Mesothelial cell of epicardium (in vitro differentiated cells): ENCODE measurements around the gene PCDHGB5. TPM values are rescaled to one million over a fixed set of nuclear protein-coding genes. Genes with fewer than 3 reads are reported as not detected.

ENCODE experiments used
- DNase-seq, 2 experiments: peaks; one replicate each; pipeline ENCODE4 v3.0.0; 2021; ENCODE audit warnings: low spot score in 2 of 2; ENCODE audit not compliant: unreplicated experiment in 2 of 2
- H3K27ac Mint-ChIP-seq: 2 replicates; pipeline ENCODE4 v1.8.0; 2021; ENCODE audit warnings: mixed read lengths
- H3K27me3 Mint-ChIP-seq: 2 replicates; pipeline ENCODE4 v1.8.0; 2021; ENCODE audit warnings: low read depth, mixed read lengths
- H3K36me3 Mint-ChIP-seq: 2 replicates; pipeline ENCODE4 v1.8.0; 2021; ENCODE audit warnings: mixed read lengths
- H3K4me1 Mint-ChIP-seq: 2 replicates; pipeline ENCODE4 v1.8.0; 2021; ENCODE audit warnings: mixed read lengths
- H3K4me3 Mint-ChIP-seq: 2 replicates; pipeline ENCODE4 v1.8.0; 2021; ENCODE audit warnings: mild to moderate bottlenecking, moderate library complexity, mixed read lengths
- H3K9me3 Mint-ChIP-seq: 2 replicates; pipeline ENCODE4 v1.8.0; 2021; ENCODE audit warnings: mixed read lengths
- CTCF ChIP-seq: fragments of 200-600 bp; sonication (generic); IDR thresholded peaks from one replicate; pipeline ENCODE4 v1.5.0; 2021; ENCODE audit warnings: antibody characterized with exemption; ENCODE audit not compliant: unreplicated experiment
- total RNA-seq: library from RNA; stranded (reverse); gene quantifications from 3 replicates; pipeline ENCODE4 v1.2.1, GENCODE V29; 2021

Gene PCDHGB5
- total RNA-seq, 1 donor from 2014 or later: 3.9 TPM

GRCh38 chr5:141419074-141419880 is 21.5 kb downstream of the PCDHGB5 start:
- Mint-ChIP-seq H3K27ac (peak overlapping the region; percentile 17), H3K9me3 (peaks cover 53% of the 10 kb centered on the region), H3K27me3 (no peaks in the 10 kb centered on the region), H3K4me1 (no peaks in the 10 kb centered on the region), H3K36me3 (peaks cover 77% of the 10 kb centered on the region), H3K4me3 (no peak overlapping the region)
- DNase-seq: no peak
- TF ChIP-seq CTCF: no peak

DNA sequence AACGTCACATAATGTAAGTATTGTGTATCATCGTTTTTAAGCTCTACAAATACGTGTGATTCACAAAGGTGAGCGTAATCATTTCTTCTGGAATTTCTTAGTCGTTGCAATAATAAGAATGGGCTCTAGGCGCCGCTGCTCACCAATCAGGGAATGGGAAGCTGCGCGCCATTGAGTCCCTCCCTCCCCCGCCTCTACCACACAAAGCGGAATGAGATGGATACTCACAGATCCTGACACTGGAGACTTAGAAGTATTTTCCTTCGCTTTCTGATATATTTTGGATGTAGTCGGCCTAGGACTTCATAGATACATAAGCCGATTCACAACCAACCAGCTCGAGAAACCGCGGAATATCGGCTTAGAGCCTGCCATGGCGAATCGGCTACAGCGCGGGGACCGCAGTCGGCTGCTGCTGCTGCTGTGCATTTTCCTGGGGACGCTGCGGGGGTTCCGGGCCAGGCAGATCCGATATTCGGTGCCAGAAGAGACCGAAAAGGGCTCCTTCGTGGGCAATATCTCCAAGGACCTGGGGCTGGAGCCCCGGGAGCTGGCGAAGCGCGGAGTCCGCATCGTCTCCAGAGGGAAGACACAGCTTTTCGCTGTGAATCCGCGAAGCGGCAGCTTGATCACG is 23.2 kb downstream of the PCDHGB5 start, which contains the start of gene PCDHGA11:
TSS of gene PCDHGA11 (plus strand) at position 197 of the 634 bp plus-strand sequence. CDS start at position 374, 177 bp downstream.
- no peak for TF ChIP-seq CTCF
- Mint-ChIP-seq H3K27me3 (no peaks in the 10 kb centered on the region), H3K27ac (no peak within 1 kb of the TSS), H3K4me1 (no peaks in the 10 kb centered on the region), H3K36me3 (peaks cover 80% of the 10 kb centered on the region), H3K4me3 (no peak within 1 kb of the TSS), H3K9me3 (peaks cover 58% of the 10 kb centered on the region)
- no peak for DNase-seq

- DNase-seq: no peak
- no peak for TF ChIP-seq CTCF
- H3K9me3 Mint-ChIP-seq: peaks cover 58% of the 10 kb centered on the region
- H3K4me1 Mint-ChIP-seq: no peaks in the 10 kb centered on the region
- H3K27ac Mint-ChIP-seq: no peak overlapping the region
- no peaks in the 10 kb centered on the region for H3K27me3 Mint-ChIP-seq
- no peak overlapping the region for H3K4me3 Mint-ChIP-seq
- H3K36me3 Mint-ChIP-seq: peaks cover 81% of the 10 kb centered on the region
These were observed 23.7 kb downstream of the PCDHGB5 start for GRCh38 chr5:141421489-141421855.

DNA sequence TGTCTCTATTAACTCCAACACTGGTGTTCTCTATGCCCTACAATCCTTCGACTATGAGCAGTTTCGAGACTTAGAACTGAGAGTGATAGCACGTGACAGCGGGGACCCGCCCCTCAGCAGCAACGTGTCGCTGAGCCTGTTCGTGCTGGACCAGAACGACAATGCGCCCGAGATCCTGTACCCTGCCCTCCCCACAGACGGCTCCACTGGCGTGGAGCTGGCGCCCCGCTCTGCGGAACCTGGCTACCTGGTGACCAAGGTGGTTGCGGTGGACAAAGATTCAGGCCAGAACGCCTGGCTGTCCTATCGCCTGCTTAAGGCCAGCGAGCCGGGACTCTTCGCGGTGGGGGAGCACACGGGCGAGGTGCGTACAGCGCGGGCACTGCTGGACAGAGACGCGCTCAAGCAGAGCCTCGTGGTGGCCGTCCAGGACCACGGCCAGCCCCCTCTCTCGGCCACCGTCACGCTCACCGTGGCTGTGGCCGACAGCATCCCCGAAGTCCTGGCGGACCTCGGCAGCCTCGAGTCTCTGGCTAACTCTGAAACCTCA is 25.1 kb downstream of the PCDHGB5 start:
- no peak for DNase-seq
- Mint-ChIP-seq H3K4me1 (no peaks in the 10 kb centered on the region), H3K9me3 (peaks cover 62% of the 10 kb centered on the region), H3K36me3 (peaks cover 84% of the 10 kb centered on the region), H3K27me3 (no peaks in the 10 kb centered on the region), H3K4me3 (no peak overlapping the region), H3K27ac (no peak overlapping the region)
- no peak for TF ChIP-seq CTCF

- Mint-ChIP-seq H3K9me3 (peaks cover 61% of the 10 kb centered on the region), H3K27ac (no peak overlapping the region), H3K27me3 (no peaks in the 10 kb centered on the region), H3K4me1 (no peaks in the 10 kb centered on the region), H3K36me3 (peaks cover 69% of the 10 kb centered on the region), H3K4me3 (no peak overlapping the region)
- TF ChIP-seq CTCF: no peak
- DNase-seq: no peak
These were observed 30.2 kb downstream of the PCDHGB5 start for GRCh38 chr5:141427783-141428426.
